NT2/D1 (cell line): ENCODE data around the gene CSF3R.

ENCODE experiments used
- DNase-seq: peaks from one replicate; pipeline ENCODE4 v3.0.0-alpha.2; 2011; ENCODE audit warnings: low read depth, low spot score
- H3K27me3 ChIP-seq: 2 replicates; pipeline ENCODE4 v1.6.0; 2011; ENCODE audit warnings: mild to moderate bottlenecking; ENCODE audit not compliant: insufficient read length, insufficient read depth
- H3K36me3 ChIP-seq: 2 replicates; pipeline ENCODE4 v1.6.1; 2011; ENCODE audit warnings: mild to moderate bottlenecking, low read length, mixed read lengths; ENCODE audit not compliant: insufficient read depth, insufficient read length
- H3K4me1 ChIP-seq: 2 replicates; pipeline ENCODE4 v1.5.1; 2011; ENCODE audit not compliant: insufficient read depth, insufficient read length
- H3K4me3 ChIP-seq: 2 replicates; pipeline ENCODE4 v1.5.1; 2011; ENCODE audit warnings: low read depth; ENCODE audit not compliant: insufficient read length
- H3K9ac ChIP-seq: 2 replicates; pipeline ENCODE4 v1.6.0; 2011; ENCODE audit warnings: low read depth; ENCODE audit not compliant: insufficient read length
- H3K9me3 ChIP-seq: 2 replicates; pipeline ENCODE4 v1.5.1; 2011; ENCODE audit warnings: mild to moderate bottlenecking, low read length; ENCODE audit not compliant: insufficient read depth
- SUZ12 ChIP-seq: IDR thresholded peaks from 2 replicates; pipeline ENCODE4 v1.6.1; 2011; ENCODE audit not compliant: insufficient read length, insufficient read depth; ENCODE audit errors: extremely low read depth
- YY1 ChIP-seq: IDR thresholded peaks from 2 replicates; pipeline ENCODE4 v1.6.1; 2011; ENCODE audit not compliant: insufficient read length, insufficient read depth
- ZNF274 ChIP-seq: IDR thresholded peaks from 2 replicates; pipeline ENCODE4 v1.6.1; 2011; ENCODE audit warnings: mild to moderate bottlenecking, low read depth, low read length

Gene CSF3R

DNA sequence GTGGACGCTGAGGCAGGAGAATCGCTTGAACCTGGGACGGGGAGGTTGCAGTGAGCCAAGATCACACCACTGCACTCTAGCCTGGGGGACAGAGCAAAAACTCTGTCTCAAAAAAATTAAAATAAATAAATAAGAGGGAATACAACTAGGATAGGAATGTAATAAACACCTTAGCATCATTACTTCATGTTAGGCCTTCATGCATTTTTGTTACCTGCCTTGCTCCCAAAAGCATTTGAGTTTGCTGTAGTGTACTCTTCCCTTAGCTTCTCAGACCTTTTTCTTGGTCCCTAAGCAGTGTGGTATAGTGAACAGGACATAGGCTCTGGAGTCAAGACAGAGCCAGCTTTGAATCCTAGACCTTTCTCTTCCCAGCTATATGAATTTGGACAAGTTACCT lies 29.7 kb downstream of the CSF3R start:
- Histone ChIP-seq H3K9me3 (no peaks in the 10 kb centered on the region), H3K4me1 (no peaks in the 10 kb centered on the region), H3K9ac (no peak overlapping the region), H3K4me3 (no peak overlapping the region), H3K27me3 (no peaks in the 10 kb centered on the region), H3K36me3 (peaks cover 47% of the 10 kb centered on the region)
- TF ChIP-seq SUZ12 (no peak), YY1 (no peak), ZNF274 (no peak)
- DNase-seq: no peak

DNA sequence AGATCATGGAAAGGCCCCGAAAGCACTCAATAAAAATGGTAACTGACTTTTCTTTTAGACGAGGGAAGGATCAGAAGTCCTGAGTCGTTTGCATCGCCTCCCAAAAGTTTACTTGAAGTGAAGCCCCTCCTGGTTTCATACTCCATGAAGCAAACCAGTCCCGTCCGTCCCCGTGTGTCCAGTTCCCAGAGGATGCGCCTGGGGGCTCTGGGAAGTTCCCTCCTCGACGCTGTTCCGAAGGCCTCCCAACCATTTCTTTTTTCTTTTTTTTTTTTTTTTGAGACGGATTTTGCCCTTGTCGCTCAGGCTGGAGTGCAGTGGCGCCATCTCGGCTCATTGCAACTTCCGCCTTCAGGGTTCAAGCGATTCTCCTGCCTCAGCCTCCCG lies 31.8 kb downstream of the CSF3R start:
- H3K9ac ChIP-seq: peak overlapping the region; percentile 93
- H3K36me3 ChIP-seq: peaks cover 28% of the 10 kb centered on the region
- H3K4me3 ChIP-seq: peak overlapping the region; percentile 80
- H3K9me3 ChIP-seq: no peaks in the 10 kb centered on the region
- no peaks in the 10 kb centered on the region for H3K27me3 ChIP-seq
- H3K4me1 ChIP-seq: no peaks in the 10 kb centered on the region
- no peak for DNase-seq
- TF ChIP-seq SUZ12: no peak
- no peak for TF ChIP-seq ZNF274
- no peak for TF ChIP-seq YY1

GRCh38 chr1:36450270-36450918 lies 32.3 kb downstream of the CSF3R start, which contains the start of gene OSCP1:
OSCP1 (minus strand) TSS chr1:36450451; CDS start chr1:36450369, 82 bp downstream.
- H3K9ac ChIP-seq: peak within 1 kb of the TSS; percentile 93

DNA sequence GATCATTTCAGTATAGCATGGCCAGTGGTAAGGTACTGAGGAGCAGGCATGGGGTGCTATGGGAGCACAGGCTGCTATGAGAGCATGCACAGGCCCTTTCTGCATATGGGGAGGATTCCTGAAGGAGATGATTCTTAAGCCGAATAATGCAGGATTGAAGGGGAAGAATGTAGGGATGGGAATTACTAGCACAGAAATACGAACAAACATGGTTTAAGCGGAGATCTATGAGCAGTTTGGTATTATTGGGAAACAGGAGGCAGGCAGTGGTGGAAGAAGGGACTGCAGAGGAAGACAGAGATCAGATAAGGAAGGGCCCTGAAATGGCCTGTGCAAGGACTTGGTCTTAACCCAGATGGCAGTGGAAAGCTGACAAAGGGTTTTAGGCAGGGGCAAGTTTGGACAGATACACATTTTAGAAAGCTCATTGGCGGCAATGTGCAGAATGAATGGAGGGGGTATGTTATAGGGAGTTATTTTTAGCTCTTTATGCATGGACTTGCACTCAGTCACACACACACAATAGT lies 34.1 kb downstream of the CSF3R start:
- no peaks in the 10 kb centered on the region for H3K4me1 ChIP-seq
- TF ChIP-seq YY1: no peak
- no peak for TF ChIP-seq SUZ12
- TF ChIP-seq ZNF274: no peak
- DNase-seq: no peak
- no peaks in the 10 kb centered on the region for H3K27me3 ChIP-seq
- H3K9ac ChIP-seq: no peak overlapping the region
- H3K36me3 ChIP-seq: peaks cover 5% of the 10 kb centered on the region
- no peaks in the 10 kb centered on the region for H3K9me3 ChIP-seq
- no peak overlapping the region for H3K4me3 ChIP-seq

More at GRCh38 chr1:36450270-36450918, 32.3 kb downstream of the CSF3R start, which contains the start of gene OSCP1:
- peak within 1 kb of the TSS; percentile 80 for H3K4me3 ChIP-seq
- peaks cover 23% of the 10 kb centered on the region for H3K36me3 ChIP-seq
- no peak for TF ChIP-seq YY1
- no peak for TF ChIP-seq ZNF274
- no peak for TF ChIP-seq SUZ12
- no peaks in the 10 kb centered on the region for H3K9me3 ChIP-seq
- H3K4me1 ChIP-seq: no peaks in the 10 kb centered on the region
- peak; percentile 98 for DNase-seq
- no peaks in the 10 kb centered on the region for H3K27me3 ChIP-seq

GRCh38 chr1:36447450-36447849 lies 35.3 kb downstream of the CSF3R start:
- no peak overlapping the region for H3K4me3 ChIP-seq
- H3K27me3 ChIP-seq: no peaks in the 10 kb centered on the region
- H3K9ac ChIP-seq: no peak overlapping the region
- no peak for DNase-seq
- H3K4me1 ChIP-seq: no peaks in the 10 kb centered on the region
- H3K36me3 ChIP-seq: no peaks in the 10 kb centered on the region
- TF ChIP-seq YY1: no peak
- TF ChIP-seq SUZ12: no peak
- TF ChIP-seq ZNF274: no peak
- no peaks in the 10 kb centered on the region for H3K9me3 ChIP-seq

GRCh38 chr1:36446746-36447145 lies 36.0 kb downstream of the CSF3R start:
- DNase-seq: no peak
- TF ChIP-seq SUZ12 (no peak), ZNF274 (no peak), YY1 (no peak)
- Histone ChIP-seq H3K36me3 (no peaks in the 10 kb centered on the region), H3K9ac (no peak overlapping the region), H3K4me3 (no peak overlapping the region), H3K4me1 (no peaks in the 10 kb centered on the region), H3K27me3 (no peaks in the 10 kb centered on the region), H3K9me3 (no peaks in the 10 kb centered on the region)

DNA sequence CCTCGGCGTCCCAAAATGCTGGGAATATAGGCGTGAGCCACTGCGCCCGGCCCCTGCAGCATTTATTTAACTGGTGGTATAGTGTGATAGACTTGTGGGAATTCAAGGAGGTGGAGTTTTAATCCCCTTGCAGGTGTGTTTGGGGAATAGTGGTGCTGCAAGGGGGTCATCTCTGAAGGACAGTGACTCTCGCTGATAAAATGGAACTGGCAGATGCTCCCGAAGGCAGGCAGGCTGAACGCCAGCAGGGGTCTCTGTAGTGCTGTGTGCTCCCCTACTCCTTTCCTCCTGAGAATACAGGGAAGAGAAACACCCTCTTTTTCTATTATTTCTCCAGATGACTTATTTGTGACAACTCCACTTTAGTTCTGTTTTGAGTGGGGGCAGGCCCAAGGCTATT lies 36.4 kb downstream of the CSF3R start:
- no peaks in the 10 kb centered on the region for H3K4me1 ChIP-seq

More for the DNA sequence above, 36.4 kb downstream of the CSF3R start:
- Histone ChIP-seq H3K9ac (no peak overlapping the region), H3K27me3 (no peaks in the 10 kb centered on the region), H3K4me3 (no peak overlapping the region), H3K36me3 (no peaks in the 10 kb centered on the region), H3K9me3 (no peaks in the 10 kb centered on the region)
- TF ChIP-seq ZNF274 (no peak), SUZ12 (no peak), YY1 (no peak)
- peak; percentile 57 for DNase-seq
